Adrenal gland (tissue), 12 donors: Measurements from ENCODE around the gene AKR1B1. TPM values are rescaled to one million over a fixed set of nuclear protein-coding genes. Genes with fewer than 3 reads are reported as not detected.
A peak's percentile ranks its signal among the peaks of the same experiment; 100 is the strongest.

Experiments used
- DNase-seq, 7 donors: peaks; one replicate each; pipeline ENCODE4 v3.0.0-alpha.2; 2019 to 2020
- H3K27ac ChIP-seq, 5 donors: fragments of 200-600 bp; sonication (generic) in 4 of 5; 1 replicate in 3 of 5; 2 replicates in 2 of 5; pipeline versions ENCODE4 v1.5.1 to v1.8.0; 2016 to 2020; ENCODE audit warnings: mild to moderate bottlenecking in 1 of 5
- H3K27me3 ChIP-seq: fragments of 200-600 bp; 2 replicates; pipeline ENCODE4 v1.8.0; 2021
- H3K36me3 ChIP-seq, 2 donors: fragments of 200-600 bp; replicated peaks in 1 of 2; 1 replicate in 1 of 2; 2 replicates in 1 of 2; pipeline versions ENCODE4 v1.5.1 to v1.8.0; 2018 to 2022
- H3K4me1 ChIP-seq, 2 donors: fragments of 200-600 bp; replicated peaks in 1 of 2; 1 replicate in 1 of 2; 2 replicates in 1 of 2; pipeline versions ENCODE4 v1.5.1 to v1.8.0; 2018 to 2021
- H3K4me3 ChIP-seq, 4 donors: fragments of 200-600 bp; sonication (generic) in 3 of 4; one replicate each; pipeline ENCODE4 v1.5.1; 2016 to 2018
- H3K9me3 ChIP-seq, 3 donors: fragments of 200-600 bp; sonication (generic) in 1 of 3; replicated peaks in 1 of 3; 1 replicate in 2 of 3; 2 replicates in 1 of 3; pipeline versions ENCODE4 v1.5.1 to v1.8.0; 2016 to 2021
- CTCF ChIP-seq, 6 experiments: fragments of 450-650 bp in 4 of 6; fragments of 200-600 bp in 2 of 6; sonication (generic) in 1 of 6; IDR thresholded peaks; 1 replicate in 5 of 6; 2 replicates in 1 of 6; pipeline versions ENCODE4 v1.5.1 to v1.8.0; 2016 to 2021; ENCODE audit warnings: antibody characterized with exemption in 6 of 6, mild to moderate bottlenecking in 2 of 6, moderate library complexity in 1 of 6
- POLR2A ChIP-seq, 2 donors: fragments of 450-650 bp; IDR thresholded peaks; one replicate each; pipeline ENCODE4 v1.6.1; 2017; ENCODE audit warnings: antibody characterized with exemption in 2 of 2, mild to moderate bottlenecking in 2 of 2, moderate library complexity in 1 of 2
- WGBS, 4 donors: extraction: QIAGEN DNeasy Blood & Tissue Kit in 2 of 4; methylation state at CpG; one replicate each; pipeline versions ENCODE4 v1.1.5 to v1.1.7; 2013 to 2017; 5-methylcytosine and 5-hydroxymethylcytosine counted together
- intact Hi-C, 2 donors: fragments of 100-400 bp; cut with DNase I; formaldehyde crosslinking; loops; one replicate each; pipeline versions ENCODE4 v1.14.1 to v1.15.0; 2022 to 2023
- polyA plus RNA-seq, 3 donors: library from polyadenylated mRNA; stranded (reverse); fragments of 200-250 nt in 2 of 3; fragments of 350-450 nt in 1 of 3; fragmentation: Illumina TruSeq in 1 of 3; extraction: RNeasy Lipid Tissue Mini Kit (QIAGEN cat#74804) in 1 of 3; gene quantifications; one replicate each; pipeline ENCODE4 v1.2.3, GENCODE V29; 2013 to 2014
- total RNA-seq, 9 donors: library from RNA; depleted of rRNA in 4 of 9; stranded (reverse); fragments of >200 nt in 4 of 9; fragments of 120-200 nt in 1 of 9; fragmentation: NEBNext Ultra II Directional in 1 of 9; extraction: Animal tissue kit (Norgen Biotek cat#: 25700) in 1 of 9; gene quantifications; one replicate each; pipeline versions ENCODE4 v1.1.0 to v1.2.4, GENCODE V29; 2013 to 2023
- donor health status: healthy with polysubstance abuse.
- donor health status: Bipolar disorder and iron deficiency.
- donor health status: DM: yes; HTN: yes; CAD: no.
- donor health status: DM: no; HTN: no; CAD: no.
- donor health status: DM: no; HTN: no; CAD: no.
- donor health status: DM: yes; HTN: yes; CAD: no.

Gene AKR1B1
- total and polyA plus RNA-seq, 12 donors = 270 to 4,669 (median 3,402) TPM

- no peaks in the 10 kb centered on the region for H3K27me3 ChIP-seq
- peak; percentile 47 to 83 (median 75) for DNase-seq
- H3K36me3 ChIP-seq = no peaks in the 10 kb centered on the region
Observed at GRCh38 chr7:134502463-134503371, 43.8 kb upstream of the AKR1B1 start.

DNA sequence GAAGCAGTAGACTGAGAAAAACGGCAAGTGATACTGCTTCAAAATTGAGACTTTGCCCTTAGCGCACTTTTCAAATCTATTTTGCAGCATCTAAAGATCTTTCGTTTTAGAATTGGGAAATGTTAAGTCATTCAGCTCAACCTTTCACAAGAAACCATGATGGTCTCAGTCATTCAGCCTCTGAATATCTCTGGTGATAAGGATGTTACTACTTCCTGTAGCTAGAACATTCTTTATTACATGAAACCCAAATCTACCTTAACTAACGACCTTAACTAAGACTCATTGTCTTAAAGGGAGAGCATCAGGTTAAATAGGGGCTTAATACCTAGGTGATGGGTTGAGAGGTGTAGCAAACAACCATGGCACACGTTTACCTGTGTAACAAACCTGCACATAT, 42.1 kb upstream of the AKR1B1 start:
- intact Hi-C loops = no loop called here
- Histone ChIP-seq H3K36me3 (no peaks in the 10 kb centered on the region), H3K4me1 (peaks cover 5 to 6% of the 10 kb centered on the region in 2 donors), H3K27ac (no peak overlapping the region), H3K4me3 (no peak overlapping the region), H3K9me3 (no peaks in the 10 kb centered on the region), H3K27me3 (no peaks in the 10 kb centered on the region)
- no peak for TF ChIP-seq CTCF (IDR thresholded peaks at IDR 0.05)
- no peak for TF ChIP-seq POLR2A (IDR thresholded peaks at IDR 0.05)
- WGBS, 4 donors = 74 to 82% (median 76%) methylated on average over 5 of the region's 5 CpGs
- DNase-seq = no peak

More at GRCh38 chr7:134502463-134503371, 43.8 kb upstream of the AKR1B1 start:
- Histone ChIP-seq H3K9me3 (no peaks in the 10 kb centered on the region), H3K27ac (peak overlapping the region in 4 of 5 donors; percentile 48 to 65 (median 62)), H3K4me1 (peaks cover 5 to 6% of the 10 kb centered on the region in 2 donors), H3K4me3 (no peak overlapping the region)
- 55 to 67% (median 60%) methylated on average over 3 of the region's 3 CpGs for WGBS, 4 donors
- TF ChIP-seq CTCF (IDR thresholded peaks at IDR 0.05) (no peak), POLR2A (IDR thresholded peaks at IDR 0.05) (no peak)
- intact Hi-C loops = no loop called here

GRCh38 chr7:134500406-134500805, 41.5 kb upstream of the AKR1B1 start:
- intact Hi-C loops = no loop called here
- H3K27ac ChIP-seq = no peak overlapping the region
- peaks cover 5 to 6% of the 10 kb centered on the region in 2 donors for H3K4me1 ChIP-seq
- H3K4me3 ChIP-seq = no peak overlapping the region
- no peaks in the 10 kb centered on the region for H3K27me3 ChIP-seq
- no peak for TF ChIP-seq CTCF (IDR thresholded peaks at IDR 0.05)
- TF ChIP-seq POLR2A (IDR thresholded peaks at IDR 0.05) = no peak
- WGBS, 4 donors = 90 to 100% (median 91%) methylated on average over 2 of the region's 2 CpGs
- DNase-seq = no peak
- no peaks in the 10 kb centered on the region for H3K36me3 ChIP-seq
- H3K9me3 ChIP-seq = no peaks in the 10 kb centered on the region

- H3K27ac ChIP-seq = no peak overlapping the region
- TF ChIP-seq POLR2A (IDR thresholded peaks at IDR 0.05) = no peak
- TF ChIP-seq CTCF (IDR thresholded peaks at IDR 0.05) = no peak
- H3K9me3 ChIP-seq = no peaks in the 10 kb centered on the region
- no peak overlapping the region for H3K4me3 ChIP-seq
- intact Hi-C loops = no loop called here
- no peak for DNase-seq
- no peaks in the 10 kb centered on the region for H3K27me3 ChIP-seq
- 84 to 96% (median 88%) methylated on average over 1 of the region's 1 CpG for WGBS, 4 donors
- H3K36me3 ChIP-seq = no peaks in the 10 kb centered on the region
- no peaks in the 10 kb centered on the region for H3K4me1 ChIP-seq
Observed at GRCh38 chr7:134495546-134495945, 36.6 kb upstream of the AKR1B1 start.
